A673 (cell line): ENCODE measurements around the gene COG1. TPM values are rescaled to one million over a fixed set of nuclear protein-coding genes. Genes with fewer than 3 reads are reported as not detected.

Source experiments
- BruUV-seq: library from RNA; stranded (reverse); fragments of 400-500 nt; replicated peaks from 2 replicates; lab custom pipeline; 2021; lab: Mats Ljungman, UMichigan
- CTCF ChIA-PET: fragments of 300-600 bp; sonication (Branson Sonifier 250); formaldehyde crosslinking; loops from one replicate; lab custom pipeline; 2022; ENCODE audit warnings: antibody characterized with exemption; lab: Charles Lee
- POLR2A ChIA-PET: fragments of 300-600 bp; sonication (Branson Sonifier 250); formaldehyde crosslinking; loops from one replicate; lab custom pipeline; 2022; ENCODE audit warnings: antibody characterized with exemption; ENCODE audit not compliant: low non-redundant PET; lab: Charles Lee
- DNase-seq: peaks from one replicate; pipeline ENCODE4 v3.0.0-alpha.2; 2015; ENCODE audit warnings: low spot score
- H3K27ac ChIP-seq: fragments of 200-600 bp; sonication (generic); 2 replicates; pipeline ENCODE4 v1.5.1; 2016; ENCODE audit warnings: mixed run types, low read depth, mild to moderate bottlenecking, mixed read lengths, antibody characterized with exemption, low read length; ENCODE audit not compliant: poor library complexity, severe bottlenecking
- H3K27me3 ChIP-seq: fragments of 200-600 bp; sonication (generic); replicated peaks from 2 replicates; pipeline ENCODE4 v1.6.1; 2017; ENCODE audit warnings: mixed run types, low read depth, mild to moderate bottlenecking, mixed read lengths, antibody characterized with exemption, low read length; ENCODE audit not compliant: insufficient read depth, poor library complexity
- H3K36me3 ChIP-seq: fragments of 200-600 bp; sonication (generic); 2 replicates; pipeline ENCODE4 v1.6.1; 2016; ENCODE audit warnings: mixed run types, mild to moderate bottlenecking, mixed read lengths, antibody characterized with exemption, low read length; ENCODE audit not compliant: insufficient read depth, poor library complexity, severe bottlenecking
- H3K4me1 ChIP-seq: fragments of 200-600 bp; sonication (generic); 2 replicates; pipeline ENCODE4 v1.6.1; 2017; ENCODE audit warnings: mixed run types, mild to moderate bottlenecking, mixed read lengths, antibody characterized with exemption, low read length; ENCODE audit not compliant: insufficient read depth, poor library complexity, severe bottlenecking
- H3K4me3 ChIP-seq: fragments of 200-600 bp; sonication (generic); 2 replicates; pipeline ENCODE4 v1.5.1; 2016; ENCODE audit warnings: low read depth, mixed run types, mild to moderate bottlenecking, mixed read lengths, low read length; ENCODE audit not compliant: poor library complexity, severe bottlenecking
- H3K9me3 ChIP-seq: fragments of 200-600 bp; sonication (generic); 2 replicates; pipeline ENCODE4 v1.6.1; 2016; ENCODE audit warnings: mixed run types, low read depth, mild to moderate bottlenecking, mixed read lengths, antibody characterized with exemption, low read length; ENCODE audit not compliant: poor library complexity, severe bottlenecking
- EZH2 ChIP-seq: fragments of 200-600 bp; sonication (generic); IDR thresholded peaks from 2 replicates; pipeline ENCODE4 v1.6.1; 2017; ENCODE audit warnings: borderline replicate concordance, low read depth, mild to moderate bottlenecking, mixed read lengths, antibody characterized with exemption, low read length; ENCODE audit not compliant: poor library complexity, severe bottlenecking
- intact Hi-C: fragments of 100-400 bp; cut with micrococcal nuclease; formaldehyde crosslinking; loops from one replicate; pipeline ENCODE4 v1.10.0; 2022; ENCODE audit not compliant: unreplicated experiment
- total RNA-seq: library from RNA; stranded (reverse); gene quantifications from 2 replicates; pipeline ENCODE4 v1.2.3, GENCODE V29; 2021
- TF ChIP-seq, protein P1 (sequence below): fragments of 300-800, 200-600 bp; sonication (generic); conservative IDR thresholded peaks from 2 replicates; pipeline ENCODE4 v1.5.1; 2017; ENCODE audit warnings: low read depth, mild to moderate bottlenecking, antibody characterized with exemption, low read length, moderate library complexity, mixed read lengths

Gene COG1
- total RNA-seq, 1 experiment from 2014 or later, result 32.2 TPM

DNA sequence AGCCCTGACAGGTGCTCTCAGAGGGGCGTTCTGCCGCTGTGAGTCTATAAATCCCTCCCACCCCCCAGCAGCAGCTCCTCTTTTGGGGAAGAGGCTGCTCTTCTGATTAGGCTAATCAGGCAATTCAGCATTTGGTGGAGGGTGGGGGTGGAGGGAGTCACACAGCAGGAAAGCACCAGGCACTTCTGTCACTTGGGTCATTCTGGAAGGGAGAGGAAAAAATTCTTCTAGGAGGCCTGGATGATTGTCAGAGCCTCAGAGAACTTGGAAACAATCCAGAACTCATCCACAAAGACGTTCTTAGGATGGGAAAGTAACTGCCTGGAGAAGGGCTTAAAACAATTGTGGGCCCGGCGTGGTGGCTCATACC lies 35.3 kb upstream of the COG1 start:
- H3K9me3 ChIP-seq, result no peaks in the 10 kb centered on the region
- intact Hi-C loops, result loop anchor here (2.0 kb wide), 1 partner anchor 429 kb away; no protein-coding TSS in a partner anchor
- POLR2A ChIA-PET, result no interaction called here
- no peaks in the 10 kb centered on the region for H3K36me3 ChIP-seq
- TF ChIP-seq, protein P1, sequence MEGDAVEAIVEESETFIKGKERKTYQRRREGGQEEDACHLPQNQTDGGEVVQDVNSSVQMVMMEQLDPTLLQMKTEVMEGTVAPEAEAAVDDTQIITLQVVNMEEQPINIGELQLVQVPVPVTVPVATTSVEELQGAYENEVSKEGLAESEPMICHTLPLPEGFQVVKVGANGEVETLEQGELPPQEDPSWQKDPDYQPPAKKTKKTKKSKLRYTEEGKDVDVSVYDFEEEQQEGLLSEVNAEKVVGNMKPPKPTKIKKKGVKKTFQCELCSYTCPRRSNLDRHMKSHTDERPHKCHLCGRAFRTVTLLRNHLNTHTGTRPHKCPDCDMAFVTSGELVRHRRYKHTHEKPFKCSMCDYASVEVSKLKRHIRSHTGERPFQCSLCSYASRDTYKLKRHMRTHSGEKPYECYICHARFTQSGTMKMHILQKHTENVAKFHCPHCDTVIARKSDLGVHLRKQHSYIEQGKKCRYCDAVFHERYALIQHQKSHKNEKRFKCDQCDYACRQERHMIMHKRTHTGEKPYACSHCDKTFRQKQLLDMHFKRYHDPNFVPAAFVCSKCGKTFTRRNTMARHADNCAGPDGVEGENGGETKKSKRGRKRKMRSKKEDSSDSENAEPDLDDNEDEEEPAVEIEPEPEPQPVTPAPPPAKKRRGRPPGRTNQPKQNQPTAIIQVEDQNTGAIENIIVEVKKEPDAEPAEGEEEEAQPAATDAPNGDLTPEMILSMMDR, result no peak
- TF ChIP-seq EZH2, result no peak
- peak; percentile 49 for DNase-seq
- H3K27ac ChIP-seq, result no peak overlapping the region
- no TSS peak for BruUV-seq
- H3K4me1 ChIP-seq, result peaks cover 14% of the 10 kb centered on the region
- peaks cover 3% of the 10 kb centered on the region for H3K27me3 ChIP-seq
- CTCF ChIA-PET, result interaction anchor here (0.6 kb wide), 1 partner anchor 212 kb away, joined by 5 read pairs; no protein-coding TSS in a partner anchor
- no peak overlapping the region for H3K4me3 ChIP-seq

GRCh38 chr17:73158133-73158532 lies 34.7 kb upstream of the COG1 start:
- no TSS peak for BruUV-seq
- Histone ChIP-seq H3K27me3 (peaks cover 10% of the 10 kb centered on the region), H3K4me1 (peaks cover 14% of the 10 kb centered on the region), H3K4me3 (no peak overlapping the region), H3K27ac (no peak overlapping the region), H3K9me3 (no peaks in the 10 kb centered on the region), H3K36me3 (no peaks in the 10 kb centered on the region)
- no peak for DNase-seq
- CTCF ChIA-PET, result no interaction called here
- POLR2A ChIA-PET, result no interaction called here
- intact Hi-C loops, result no loop called here
- no peak for TF ChIP-seq EZH2
- TF ChIP-seq, protein P1, result no peak

- no peak for DNase-seq
- Histone ChIP-seq H3K9me3 (no peaks in the 10 kb centered on the region), H3K4me1 (peaks cover 21% of the 10 kb centered on the region), H3K27me3 (peaks cover 39% of the 10 kb centered on the region), H3K4me3 (no peak overlapping the region), H3K27ac (no peak overlapping the region), H3K36me3 (no peaks in the 10 kb centered on the region)
- CTCF ChIA-PET, result no interaction called here
- POLR2A ChIA-PET, result no interaction called here
- BruUV-seq, result no TSS peak
- intact Hi-C loops, result loop anchor here (5.0 kb wide), 1 partner anchor 49 kb away; no protein-coding TSS in a partner anchor
- TF ChIP-seq EZH2, result no peak
- TF ChIP-seq, protein P1, result no peak
Measured at GRCh38 chr17:73160980-73161630, 31.8 kb upstream of the COG1 start.
